Keratinocyte (primary cell): ENCODE results near the gene TOGARAM1. TPM values are rescaled to one million over a fixed set of nuclear protein-coding genes. Genes with fewer than 3 reads are reported as not detected.
A peak's percentile ranks its signal among the peaks of the same experiment; 100 is the strongest.

Experiments used
- DNase-seq: peaks from one replicate; pipeline ENCODE4 v3.0.0-alpha.2; 2011; ENCODE audit warnings: low read depth, missing footprints, low spot score
- FAIRE-seq: peaks from 2 replicates; lab custom pipeline; 2011; peaks lifted over from hg19 to GRCh38; lab: Jason Lieb, UNC
- H2AFZ ChIP-seq: 2 replicates; pipeline ENCODE4 v1.6.0; 2012; ENCODE audit warnings: low read length, control low read depth, inconsistent platforms; ENCODE audit not compliant: control insufficient read depth
- H3K27ac ChIP-seq: 2 replicates; pipeline ENCODE4 v1.5.1; 2011; ENCODE audit warnings: low read length; ENCODE audit not compliant: control insufficient read depth, insufficient read depth
- H3K27me3 ChIP-seq: 3 replicates; pipeline ENCODE4 v1.6.0; 2011; ENCODE audit warnings: low read length; ENCODE audit not compliant: control insufficient read depth, insufficient read depth; ENCODE audit errors: extremely low read depth
- H3K36me3 ChIP-seq, 2 experiments: 2 replicates in 1 of 2; 3 replicates in 1 of 2; pipeline ENCODE4 v1.5.1; 2011; ENCODE audit warnings: low read length in 2 of 2, mild to moderate bottlenecking in 1 of 2; ENCODE audit not compliant: control insufficient read depth in 2 of 2, insufficient read depth in 2 of 2; ENCODE audit errors: extremely low read depth in 1 of 2
- H3K4me1 ChIP-seq: 3 replicates; pipeline ENCODE4 v1.5.1; 2011; ENCODE audit warnings: low read length; ENCODE audit not compliant: control insufficient read depth, insufficient read depth; ENCODE audit errors: extremely low read depth
- H3K4me2 ChIP-seq: 3 replicates; pipeline ENCODE4 v1.6.0; 2011; ENCODE audit warnings: low read depth, low read length; ENCODE audit not compliant: control insufficient read depth, insufficient read depth; ENCODE audit errors: extremely low read depth
- H3K4me3 ChIP-seq, 3 experiments: fragments of 200-600 bp in 1 of 3; sonication (generic) in 1 of 3; 2 replicates in 2 of 3; 3 replicates in 1 of 3; pipeline ENCODE4 v1.5.1; 2011 to 2016; ENCODE audit warnings: low read length in 3 of 3, mild to moderate bottlenecking in 3 of 3, control low read depth in 2 of 3, inconsistent platforms in 1 of 3, low read depth in 1 of 3, mixed read lengths in 1 of 3, mixed run types in 1 of 3, moderate library complexity in 1 of 3; ENCODE audit not compliant: control insufficient read depth in 2 of 3, insufficient read depth in 2 of 3; ENCODE audit errors: extremely low read depth in 1 of 3
- H3K79me2 ChIP-seq: 2 replicates; pipeline ENCODE4 v1.6.0; 2012; ENCODE audit warnings: low read length; ENCODE audit not compliant: control insufficient read depth, insufficient read depth
- H3K9ac ChIP-seq: 3 replicates; pipeline ENCODE4 v1.6.0; 2011; ENCODE audit warnings: low read length; ENCODE audit not compliant: control insufficient read depth, insufficient read depth; ENCODE audit errors: extremely low read depth
- H3K9me1 ChIP-seq: 3 replicates; pipeline ENCODE4 v1.6.0; 2011; ENCODE audit warnings: low read length; ENCODE audit not compliant: control insufficient read depth, insufficient read depth; ENCODE audit errors: extremely low read depth
- H3K9me3 ChIP-seq: 2 replicates; pipeline ENCODE4 v1.5.1; 2012; ENCODE audit warnings: low read depth, low read length; ENCODE audit not compliant: control insufficient read depth
- H4K20me1 ChIP-seq: 3 replicates; pipeline ENCODE4 v1.6.0; 2011; ENCODE audit warnings: low read length; ENCODE audit not compliant: control insufficient read depth, insufficient read depth; ENCODE audit errors: extremely low read depth
- EZH2 ChIP-seq: IDR thresholded peaks from one replicate; pipeline ENCODE4 v1.6.1; 2012; ENCODE audit warnings: inconsistent platforms, mild to moderate bottlenecking, low read length, moderate library complexity
- dilution Hi-C: fragments of 300-500 bp; cut with MboI; formaldehyde crosslinking; loops from one replicate; pipeline ENCODE4 v1.7.0; 2020; ENCODE audit warnings: low sequenced_read_pairs; ENCODE audit not compliant: extremely low pct_ligation_motif_present
- polyA plus RNA-seq, 5 experiments: library from polyadenylated mRNA; depleted of rRNA in 3 of 5; stranded (reverse) in 3 of 5; stranded (forward) in 1 of 5; unstranded in 1 of 5; fragments of >200 nt; gene quantifications; 1 replicate in 1 of 5; 2 replicates in 3 of 5; 3 replicates in 1 of 5; pipeline versions ENCODE4 v1.2.1 to v1.2.3, GENCODE V29; 2011 to 2012; ENCODE audit warnings: missing spikeins in 2 of 5, low read depth in 1 of 5, low replicate concordance in 1 of 5
- TF ChIP-seq, protein P1 (sequence below), 3 experiments: IDR thresholded peaks in 1 of 3; conservative IDR thresholded peaks in 1 of 3; optimal IDR thresholded peaks in 1 of 3; 2 replicates in 2 of 3; 3 replicates in 1 of 3; pipeline versions ENCODE3 to v1.5.1; 2011; ENCODE audit warnings: low read length in 3 of 3, mild to moderate bottlenecking in 3 of 3, moderate library complexity in 2 of 3, control low read depth in 1 of 3, inconsistent platforms in 1 of 3; ENCODE audit not compliant: insufficient read depth in 2 of 3; ENCODE audit errors: extremely low read depth in 1 of 3

The TOGARAM1 gene
- polyA plus RNA-seq, 1 donor (not counting 4 experiments of a cell fraction or from before 2014, with no cell fraction given) = 8.2 TPM

DNA sequence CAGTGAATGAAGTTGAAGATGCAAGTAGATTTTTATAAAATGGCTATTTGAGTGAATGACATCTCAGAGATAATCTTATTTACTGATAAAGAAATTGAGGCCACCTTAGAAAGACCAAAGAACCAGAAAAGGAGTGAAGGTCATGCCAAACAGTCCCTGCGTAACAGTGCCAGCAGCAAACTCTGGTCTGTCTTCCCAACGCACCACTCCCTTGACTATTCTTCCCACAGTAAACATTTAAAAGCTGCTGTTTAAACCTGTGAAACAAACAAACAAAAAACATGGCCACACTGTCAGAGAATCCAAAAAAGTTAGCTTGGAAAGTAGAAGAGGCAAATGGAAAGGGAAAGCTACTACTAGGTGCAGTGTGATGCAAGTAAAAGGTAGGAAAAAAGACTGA, 120.4 kb downstream of the TOGARAM1 start:
- no peak overlapping the region for H3K4me2 ChIP-seq
- FAIRE-seq (no peak), DNase-seq (no peak)
- H2AFZ ChIP-seq = peak overlapping the region; percentile 47
- H3K4me3 ChIP-seq = no peak overlapping the region
- peaks cover 19% of the 10 kb centered on the region for H3K4me1 ChIP-seq
- dilution Hi-C loops = no loop called here
- H3K9ac ChIP-seq = no peak overlapping the region
- H4K20me1 ChIP-seq = peaks cover 12% of the 10 kb centered on the region
- peaks cover 35% of the 10 kb centered on the region for H3K79me2 ChIP-seq
- H3K36me3 ChIP-seq = peaks cover 0 to 4% of the 10 kb centered on the region in 2 experiments
- H3K27me3 ChIP-seq = no peaks in the 10 kb centered on the region
- TF ChIP-seq EZH2 = no peak
- TF ChIP-seq, protein P1, sequence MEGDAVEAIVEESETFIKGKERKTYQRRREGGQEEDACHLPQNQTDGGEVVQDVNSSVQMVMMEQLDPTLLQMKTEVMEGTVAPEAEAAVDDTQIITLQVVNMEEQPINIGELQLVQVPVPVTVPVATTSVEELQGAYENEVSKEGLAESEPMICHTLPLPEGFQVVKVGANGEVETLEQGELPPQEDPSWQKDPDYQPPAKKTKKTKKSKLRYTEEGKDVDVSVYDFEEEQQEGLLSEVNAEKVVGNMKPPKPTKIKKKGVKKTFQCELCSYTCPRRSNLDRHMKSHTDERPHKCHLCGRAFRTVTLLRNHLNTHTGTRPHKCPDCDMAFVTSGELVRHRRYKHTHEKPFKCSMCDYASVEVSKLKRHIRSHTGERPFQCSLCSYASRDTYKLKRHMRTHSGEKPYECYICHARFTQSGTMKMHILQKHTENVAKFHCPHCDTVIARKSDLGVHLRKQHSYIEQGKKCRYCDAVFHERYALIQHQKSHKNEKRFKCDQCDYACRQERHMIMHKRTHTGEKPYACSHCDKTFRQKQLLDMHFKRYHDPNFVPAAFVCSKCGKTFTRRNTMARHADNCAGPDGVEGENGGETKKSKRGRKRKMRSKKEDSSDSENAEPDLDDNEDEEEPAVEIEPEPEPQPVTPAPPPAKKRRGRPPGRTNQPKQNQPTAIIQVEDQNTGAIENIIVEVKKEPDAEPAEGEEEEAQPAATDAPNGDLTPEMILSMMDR (optimal IDR thresholded peaks at IDR 0.05 in 1 of 3, IDR thresholded peaks at IDR 0.05 in 1 of 3, conservative IDR thresholded peaks at IDR 0.05 in 1 of 3; ENCODE audit: extremely low read depth in 1 of 3, insufficient read depth in 2 of 3, low read length in 3 of 3) = no peak
- no peaks in the 10 kb centered on the region for H3K9me1 ChIP-seq
- no peak overlapping the region for H3K27ac ChIP-seq
- H3K9me3 ChIP-seq = no peaks in the 10 kb centered on the region

DNA sequence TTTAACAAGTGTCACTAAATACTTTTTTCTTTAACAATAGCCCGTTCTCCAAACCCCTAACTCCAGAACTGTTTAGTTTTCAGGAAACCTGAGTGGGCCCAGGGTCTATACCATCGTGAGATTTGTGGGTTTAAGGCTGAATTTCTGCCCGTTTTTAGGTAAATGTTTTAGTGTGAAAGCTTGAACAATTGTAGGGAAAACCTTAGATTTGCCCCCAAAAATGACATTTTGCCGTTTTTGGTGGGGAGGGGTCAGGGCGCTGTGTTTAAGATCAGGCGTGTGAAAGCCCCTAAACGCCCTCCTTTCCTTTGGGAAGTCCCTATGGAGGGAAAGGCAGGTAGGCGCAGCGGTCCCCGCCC, 121.6 kb downstream of the TOGARAM1 start:
- H2AFZ ChIP-seq = peak overlapping the region; percentile 95
- H3K9me1 ChIP-seq = no peaks in the 10 kb centered on the region
- H3K4me2 ChIP-seq = peak overlapping the region; percentile 91
- dilution Hi-C loops = no loop called here
- DNase-seq (no peak), FAIRE-seq (no peak)
- peaks cover 0 to 4% of the 10 kb centered on the region in 2 experiments for H3K36me3 ChIP-seq
- H4K20me1 ChIP-seq = peaks cover 12% of the 10 kb centered on the region
- peak overlapping the region; percentile 42 to 77 (median 55) for H3K4me3 ChIP-seq
- no peak for TF ChIP-seq EZH2
- TF ChIP-seq, protein P1 (optimal IDR thresholded peaks at IDR 0.05 in 1 of 3, IDR thresholded peaks at IDR 0.05 in 1 of 3, conservative IDR thresholded peaks at IDR 0.05 in 1 of 3; ENCODE audit: extremely low read depth in 1 of 3, insufficient read depth in 2 of 3, low read length in 3 of 3) = no peak
- H3K27ac ChIP-seq = peak overlapping the region; percentile 93
- no peaks in the 10 kb centered on the region for H3K27me3 ChIP-seq
- peak overlapping the region; percentile 95 for H3K9ac ChIP-seq
- peaks cover 29% of the 10 kb centered on the region for H3K4me1 ChIP-seq
- no peaks in the 10 kb centered on the region for H3K9me3 ChIP-seq
- H3K79me2 ChIP-seq = peaks cover 46% of the 10 kb centered on the region
